Fibroblast of skin of scalp (primary cell): ENCODE measurements around the gene NCOA5.

ENCODE experiments used
- DNase-seq: peaks from one replicate; pipeline ENCODE4 v3.0.0-alpha.2; 2013

NCOA5 gene

DNA sequence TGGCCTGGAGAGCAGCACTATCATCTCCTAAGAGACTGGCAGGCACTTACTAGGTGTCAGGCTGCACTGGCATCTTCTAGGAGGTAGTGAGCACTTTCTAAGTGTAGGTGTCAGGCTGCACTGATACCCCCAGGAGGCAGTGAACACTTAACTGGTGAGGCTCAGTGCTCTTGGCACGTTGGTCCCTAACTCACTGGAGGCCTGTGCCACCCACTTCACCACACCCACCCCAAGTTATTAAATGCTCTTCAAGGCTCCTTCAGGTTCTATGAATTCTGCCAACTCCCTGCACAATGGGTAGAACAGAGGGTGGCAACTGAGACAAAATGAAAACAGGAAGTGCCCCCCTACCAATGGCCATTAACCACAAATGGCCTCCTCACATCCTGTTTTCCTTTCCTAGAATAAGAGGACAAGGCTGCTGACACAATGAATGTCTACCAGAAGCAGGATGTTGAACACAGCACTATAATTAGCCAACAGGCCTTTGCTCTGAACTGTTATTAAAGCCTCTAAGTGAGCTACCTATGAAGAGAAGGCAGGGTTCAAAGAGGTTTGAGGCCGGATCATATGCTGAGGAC is 29.4 kb downstream of the NCOA5 start:
- DNase-seq: no peak

DNA sequence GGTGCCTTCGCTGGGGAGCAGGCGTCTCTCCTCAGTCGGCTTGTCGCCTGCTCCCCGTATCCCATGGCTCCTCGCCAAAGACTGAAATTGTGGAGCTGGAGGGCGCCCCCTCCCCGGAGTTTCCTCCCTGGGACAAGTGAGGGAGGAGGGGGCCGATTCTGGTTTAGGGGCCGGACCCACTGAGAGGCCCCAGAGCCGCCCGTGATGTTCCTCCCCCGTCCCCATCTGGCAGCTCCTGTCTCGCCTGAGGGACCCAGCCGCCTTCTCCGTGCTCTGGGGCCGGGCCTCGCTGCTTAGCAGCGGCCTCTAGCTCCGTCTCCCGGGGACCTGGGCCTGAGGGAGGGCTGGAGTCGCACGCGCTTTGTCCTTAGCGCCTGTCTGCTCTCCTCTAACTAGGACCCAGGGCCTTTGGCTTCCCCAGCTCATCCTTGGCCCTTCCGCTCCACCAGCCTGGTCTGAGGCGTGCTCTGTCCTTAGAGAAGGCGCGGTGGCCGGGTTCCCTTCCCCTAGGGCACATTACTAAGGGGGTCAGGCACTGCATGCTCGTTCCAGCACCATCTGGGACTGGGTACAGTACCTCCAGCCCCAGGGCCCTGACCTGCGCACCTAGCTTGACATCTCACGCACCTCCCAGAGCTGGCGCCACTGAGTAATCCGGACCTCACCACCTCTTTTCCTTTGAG is 31.0 kb downstream of the NCOA5 start:
- DNase-seq: peak; percentile 4

DNA sequence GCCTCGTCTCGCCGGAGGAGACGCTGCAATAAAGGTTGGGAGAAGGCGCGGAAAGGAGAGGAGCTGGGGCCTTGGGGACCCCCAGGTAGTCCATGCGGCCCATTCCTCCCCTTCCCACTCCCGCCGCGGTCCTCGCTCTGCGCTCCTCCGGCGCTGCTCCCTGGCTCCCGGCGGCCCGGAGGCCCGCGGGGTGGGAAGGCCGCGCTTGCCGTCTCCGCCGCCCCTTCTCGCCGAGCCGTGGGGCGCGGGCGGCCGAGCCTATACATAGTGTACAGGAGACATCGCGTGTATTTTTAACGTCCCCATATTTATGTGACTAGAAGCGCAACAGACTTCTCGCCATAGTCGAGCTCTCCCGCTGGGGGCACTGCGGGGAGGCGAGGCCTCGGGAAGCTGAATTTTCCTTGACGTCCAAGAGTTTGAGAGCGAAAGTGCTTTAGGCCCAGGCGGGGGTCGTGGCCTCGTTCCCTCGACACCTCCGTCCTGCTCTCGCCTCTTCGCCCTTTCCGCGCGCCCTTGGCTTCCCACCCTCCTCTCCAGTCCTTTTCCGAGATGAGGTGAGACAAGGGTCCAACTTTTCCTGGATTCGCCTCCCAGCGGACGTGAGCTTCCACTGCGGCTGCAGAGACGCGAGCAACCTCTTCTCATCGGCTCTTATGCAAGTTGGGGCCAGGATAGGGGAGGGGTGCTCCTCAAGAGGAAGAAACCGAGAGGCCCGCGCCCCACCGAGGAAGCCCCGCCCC is 31.7 kb downstream of the NCOA5 start:
- peak; percentile 38 for DNase-seq

DNA sequence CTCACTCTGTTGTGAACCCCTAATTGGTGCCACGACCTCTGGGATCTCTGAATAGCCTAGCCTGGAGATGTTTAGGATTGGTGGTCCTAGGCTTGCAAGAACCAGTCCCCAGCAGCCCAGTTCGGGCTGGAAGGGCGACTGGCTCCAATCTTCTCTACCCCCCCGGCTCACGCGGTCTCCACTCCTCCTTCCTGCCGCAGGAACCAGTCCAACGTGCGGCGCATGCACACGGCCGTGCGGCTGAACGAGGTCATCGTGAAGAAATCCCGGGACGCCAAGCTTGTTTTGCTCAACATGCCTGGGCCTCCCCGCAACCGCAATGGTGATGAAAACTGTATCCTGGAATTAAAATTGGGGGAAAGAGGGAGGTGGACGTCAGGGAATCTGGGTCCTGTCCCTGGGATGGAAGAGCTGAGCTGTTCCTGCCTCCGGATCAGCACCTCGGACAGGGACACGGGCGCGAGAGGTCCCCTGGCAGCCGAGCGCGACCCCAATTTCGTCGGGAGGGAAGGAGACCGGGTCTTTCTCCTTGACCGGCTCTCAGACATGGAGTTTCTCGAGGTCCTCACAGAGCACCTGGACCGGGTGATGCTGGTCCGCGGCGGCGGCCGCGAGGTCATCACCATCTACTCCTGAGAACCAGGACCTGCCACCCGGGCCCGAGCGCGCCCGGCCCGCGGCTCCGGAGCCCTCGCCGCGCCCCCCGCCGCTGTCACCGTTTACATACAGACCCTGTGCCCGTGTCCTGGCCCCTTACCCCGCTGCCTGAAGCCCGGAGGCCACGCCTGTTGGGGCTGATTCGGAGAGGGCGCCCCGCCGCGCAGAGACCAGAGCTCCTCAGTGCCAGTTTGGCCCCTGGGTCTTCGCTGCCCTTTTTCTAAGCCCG is 32.5 kb downstream of the NCOA5 start:
- peak; percentile 60 for DNase-seq

DNA sequence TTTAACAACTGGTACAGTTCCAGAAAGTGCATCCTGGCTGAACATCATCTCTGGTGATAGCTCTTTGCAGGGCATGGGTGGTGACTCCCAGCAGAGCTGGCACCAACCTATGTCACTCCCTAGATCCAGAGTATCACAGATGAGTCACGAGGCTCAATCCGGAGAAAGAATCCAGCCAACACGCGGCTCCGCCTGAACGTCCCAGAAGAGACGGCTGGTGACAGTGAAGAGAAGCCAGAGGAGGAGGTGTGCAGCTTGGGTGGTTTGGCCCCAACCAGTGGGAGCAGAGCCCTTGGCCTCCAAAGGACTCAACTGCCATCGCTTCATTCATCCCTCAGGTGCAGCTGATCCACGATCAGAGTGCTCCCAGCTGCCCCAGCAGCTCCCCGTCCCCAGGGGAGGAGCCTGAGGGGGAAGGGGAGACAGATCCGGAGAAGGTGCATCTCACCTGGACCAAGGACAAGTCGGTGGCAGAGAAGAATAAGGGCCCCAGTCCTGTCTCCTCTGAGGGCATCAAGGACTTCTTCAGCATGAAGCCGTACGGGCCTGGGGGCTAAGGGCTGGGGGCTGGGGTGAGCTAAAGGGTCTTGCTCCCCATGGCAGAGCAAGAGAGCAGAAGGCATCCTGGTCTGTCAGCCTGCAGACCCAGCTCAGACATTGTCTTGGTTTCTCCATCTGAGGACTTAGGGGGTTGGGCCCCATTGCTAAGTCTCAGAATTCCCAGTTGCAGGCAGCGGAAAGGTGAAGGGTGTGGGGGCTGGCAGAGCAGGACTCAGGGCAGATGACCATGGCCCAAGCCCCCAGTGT is 33.5 kb downstream of the NCOA5 start:
- no peak for DNase-seq

DNA sequence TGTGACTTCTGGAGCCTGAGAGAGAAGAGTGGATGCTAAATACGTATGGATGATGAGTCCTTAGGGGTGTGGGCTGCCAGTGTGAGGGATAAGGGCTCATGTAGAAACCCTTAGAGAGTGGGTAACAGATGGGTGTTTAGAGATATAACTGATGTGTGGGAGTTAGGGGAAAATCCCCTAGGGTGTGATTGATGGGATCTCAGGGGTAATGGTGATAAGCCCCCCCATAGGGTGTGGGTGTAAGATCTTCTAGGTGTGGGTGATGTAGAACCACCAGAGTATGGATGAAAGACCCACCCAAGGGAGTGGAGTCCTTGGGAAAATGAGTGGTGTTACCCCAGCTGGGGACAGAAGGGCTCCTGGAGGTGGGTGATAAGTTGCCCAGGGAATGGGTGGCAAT is 34.5 kb downstream of the NCOA5 start:
- no peak for DNase-seq

DNA sequence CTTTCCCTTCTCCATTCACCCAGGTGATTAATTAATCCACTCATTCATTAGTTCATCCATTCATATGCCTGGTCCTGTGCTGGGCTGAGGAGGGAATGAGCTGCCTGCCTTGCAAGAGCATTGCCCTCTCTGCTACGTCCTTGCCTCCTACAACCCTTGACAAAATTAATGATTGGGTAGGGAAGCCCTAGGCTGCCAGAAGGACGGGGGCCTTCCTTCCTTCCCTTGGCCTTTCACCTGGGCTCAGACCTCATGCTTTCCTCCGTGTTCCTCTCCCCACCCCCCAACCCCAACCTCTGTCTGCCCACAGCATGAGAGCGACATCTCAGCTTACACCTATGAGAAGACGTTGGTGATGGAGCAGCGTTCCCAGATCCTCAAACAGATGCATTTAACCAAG is 35.2 kb downstream of the NCOA5 start:
- no peak for DNase-seq

DNA sequence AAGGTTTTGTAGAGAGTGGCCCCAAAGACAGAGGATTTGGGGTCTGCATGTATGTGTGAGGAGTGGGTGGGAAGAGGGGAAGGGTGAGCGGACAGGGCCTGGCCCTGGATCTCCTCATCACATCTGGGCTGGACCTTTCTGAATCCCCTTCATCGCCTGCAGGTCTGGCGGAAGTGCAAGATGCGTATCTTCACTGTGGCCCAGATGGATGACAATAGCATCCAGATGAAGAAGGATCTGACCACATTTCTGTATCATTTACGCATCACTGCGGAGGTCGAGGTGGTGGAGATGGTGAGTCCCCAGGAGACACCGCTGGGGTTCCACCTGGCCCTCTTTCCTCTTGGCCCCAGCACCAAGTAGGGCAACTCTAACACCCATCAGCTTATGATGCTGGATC is 36.3 kb downstream of the NCOA5 start:
- DNase-seq: no peak

DNA sequence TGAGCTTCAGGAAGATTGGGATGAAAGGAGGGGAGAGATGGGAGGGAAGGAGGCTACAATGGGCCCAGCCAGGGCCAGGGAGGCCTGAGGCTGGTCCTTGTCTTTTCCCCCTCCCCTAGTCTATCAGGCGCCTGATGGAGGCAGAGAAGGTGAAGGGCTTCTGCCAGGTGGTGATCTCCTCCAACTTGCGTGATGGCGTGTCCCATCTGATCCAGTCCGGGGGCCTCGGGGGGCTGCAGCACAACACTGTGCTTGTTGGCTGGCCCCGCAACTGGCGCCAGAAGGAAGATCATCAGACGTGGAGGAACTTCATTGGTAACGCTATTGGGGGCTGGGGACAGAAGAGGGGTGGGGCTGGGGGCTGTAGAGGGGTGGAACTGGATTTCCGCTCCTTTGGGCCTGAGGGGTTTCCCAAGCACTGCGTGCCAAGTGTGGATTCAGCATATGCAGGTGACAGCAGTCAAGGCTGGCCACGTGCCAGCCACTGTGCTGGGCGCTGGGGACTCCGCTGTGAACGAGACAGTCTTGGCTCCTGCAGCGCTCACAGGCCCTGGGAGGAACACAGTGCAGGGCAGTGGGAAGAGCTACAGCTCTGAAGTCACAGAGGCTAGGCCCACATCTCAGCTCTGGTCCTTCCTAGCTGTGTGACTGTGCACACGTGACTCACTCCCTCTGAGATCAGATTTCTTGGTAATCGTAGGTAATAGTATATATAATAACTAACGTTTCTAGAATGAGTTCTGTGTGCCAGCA is 38.0 kb downstream of the NCOA5 start:
- no peak for DNase-seq

DNA sequence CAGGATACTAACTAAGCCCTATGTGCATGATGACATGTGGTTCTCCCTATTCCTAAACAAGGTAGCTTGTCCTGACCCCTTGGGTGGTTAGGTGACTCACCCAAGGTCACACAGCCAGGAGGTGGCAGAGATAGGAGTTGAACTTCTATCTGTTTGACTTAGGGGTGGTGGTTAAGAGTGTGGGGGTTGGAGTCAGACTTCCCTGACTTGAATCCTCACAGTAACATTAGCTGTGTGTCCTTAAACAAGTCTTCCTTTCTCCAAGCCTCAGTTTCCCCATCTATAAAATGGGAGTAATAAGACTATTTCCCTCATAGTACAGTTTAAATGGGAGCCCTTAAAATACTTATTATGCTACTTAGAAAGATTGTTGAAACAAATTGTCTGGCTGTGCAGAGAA is 38.9 kb downstream of the NCOA5 start:
- no peak for DNase-seq

DNA sequence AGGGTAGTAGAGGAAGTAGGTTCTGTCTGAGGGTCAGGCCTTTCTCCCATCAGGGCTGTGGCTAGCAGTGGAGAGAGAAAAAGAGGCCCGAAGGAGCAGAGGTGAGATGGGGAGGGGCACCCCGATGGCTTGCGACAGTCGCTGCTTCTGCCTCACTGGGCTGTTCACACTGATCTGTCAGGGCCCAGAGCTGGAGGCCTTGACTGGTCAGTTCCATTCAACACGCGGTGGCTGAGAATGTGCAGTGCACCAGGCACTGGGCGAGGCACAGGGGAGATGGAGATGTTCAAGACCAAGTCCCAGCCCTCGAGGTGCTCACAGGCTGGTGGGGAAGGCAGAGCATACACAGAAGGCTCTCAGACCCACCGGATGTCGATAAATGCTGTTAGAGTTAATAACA is 39.3 kb downstream of the NCOA5 start:
- DNase-seq: no peak

DNA sequence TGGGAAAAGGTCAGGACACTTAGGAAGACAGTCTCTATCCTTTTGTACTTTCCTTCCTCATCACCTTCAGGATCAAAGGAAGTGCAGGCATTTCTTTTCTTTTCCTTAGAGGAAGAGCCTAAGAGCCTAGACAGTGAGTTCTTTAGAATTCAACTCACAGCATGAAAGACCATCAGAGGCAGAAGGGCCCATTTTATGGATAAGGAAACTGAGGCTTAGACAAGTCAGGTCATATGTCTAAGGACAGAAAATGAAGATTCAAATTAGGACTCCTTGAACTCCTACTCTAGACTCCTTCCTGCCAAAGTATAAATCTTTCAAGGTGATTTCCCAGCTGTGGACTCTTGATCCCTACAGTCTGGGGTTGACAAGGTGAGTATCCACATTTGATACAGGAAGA is 39.9 kb downstream of the NCOA5 start:
- DNase-seq: no peak

DNA sequence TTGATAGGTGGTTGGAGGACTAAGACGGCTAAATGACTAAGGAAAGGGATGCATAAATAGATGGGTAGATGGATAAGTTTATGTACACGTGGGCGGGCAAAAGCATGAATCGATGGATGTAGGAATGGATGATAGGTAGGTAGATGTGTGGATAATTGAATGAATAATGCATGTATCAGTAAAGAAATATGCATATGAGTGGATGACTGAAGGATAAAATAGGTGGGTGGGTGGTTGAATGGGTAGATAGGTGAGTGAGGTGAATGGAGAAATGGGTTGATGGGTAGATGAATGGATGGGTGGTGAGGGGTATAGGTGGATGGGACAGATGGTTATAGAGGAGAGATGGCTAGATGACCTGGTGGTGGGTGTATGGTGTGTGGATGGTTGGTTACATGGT is 40.6 kb downstream of the NCOA5 start:
- no peak for DNase-seq

DNA sequence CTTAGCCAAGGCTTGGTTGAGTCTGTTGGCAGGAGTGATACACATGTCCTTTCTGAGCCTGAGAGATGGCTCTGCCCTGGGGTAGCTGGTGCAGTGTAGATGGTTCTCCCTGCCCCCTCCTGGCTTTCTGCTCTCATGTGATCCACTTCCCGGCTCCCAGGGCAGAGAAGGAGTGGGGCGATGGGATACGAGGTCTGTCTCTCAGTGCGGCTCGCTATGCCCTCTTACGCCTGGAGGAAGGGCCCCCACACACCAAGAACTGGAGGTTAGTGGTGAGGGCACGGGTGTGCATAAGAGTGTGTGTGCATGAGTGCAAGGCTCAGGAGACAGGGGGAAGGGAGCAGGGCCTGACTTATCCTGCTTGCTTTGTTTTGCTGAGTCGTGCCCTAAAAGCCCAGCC is 41.9 kb downstream of the NCOA5 start:
- no peak for DNase-seq

DNA sequence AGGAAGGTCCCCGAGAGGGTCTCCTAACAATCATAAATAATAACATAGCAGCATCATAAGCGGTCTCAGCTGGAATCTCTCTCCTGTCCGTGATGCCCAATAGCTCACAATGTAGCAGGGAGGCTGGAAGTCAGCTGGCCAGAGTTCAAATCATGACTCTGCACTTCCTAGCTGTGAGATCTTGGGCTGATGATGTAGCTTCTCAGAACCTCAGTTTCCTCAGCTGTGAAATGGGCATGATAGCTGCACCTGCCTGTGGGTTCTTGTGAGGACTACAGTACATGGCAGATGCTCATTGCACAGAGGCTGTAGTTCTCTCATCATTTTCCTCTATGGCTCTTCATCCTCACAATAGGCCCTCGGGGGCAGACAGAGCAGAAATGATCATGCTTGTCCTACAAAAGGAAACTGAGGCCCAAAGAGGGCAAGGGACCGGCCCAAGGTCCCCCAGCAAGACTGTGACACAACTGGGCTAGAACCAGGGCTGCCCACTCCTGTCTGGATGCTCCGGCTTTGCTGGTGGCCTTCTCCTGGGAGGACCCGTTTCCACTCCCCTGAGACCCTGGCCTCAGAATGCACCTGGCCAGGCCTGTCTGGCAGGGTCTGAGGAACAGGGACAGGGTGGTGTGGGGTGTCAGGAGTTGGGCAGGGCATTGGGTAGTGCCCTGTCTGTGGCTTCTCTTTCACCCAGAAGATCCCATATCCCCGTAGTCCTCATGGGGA is 43.0 kb downstream of the NCOA5 start:
- no peak for DNase-seq

DNA sequence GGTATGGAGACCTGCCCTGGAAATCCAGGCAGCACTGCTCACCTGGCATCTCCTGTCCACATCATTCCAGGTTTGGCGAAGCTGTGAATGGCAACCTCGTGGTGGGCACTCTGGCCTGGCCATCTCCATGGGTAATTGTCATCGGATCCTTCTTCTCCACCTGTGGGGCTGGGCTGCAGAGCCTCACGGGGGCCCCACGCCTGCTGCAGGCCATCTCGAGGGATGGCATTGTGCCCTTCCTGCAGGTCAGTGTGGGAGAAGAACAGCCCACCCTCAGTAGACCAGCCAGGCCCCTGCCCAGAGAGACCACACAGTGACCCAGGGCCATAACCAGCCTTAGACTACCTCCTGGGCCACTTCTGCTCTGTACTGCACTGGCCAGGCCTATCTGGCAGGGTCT is 44.9 kb downstream of the NCOA5 start:
- no peak for DNase-seq

DNA sequence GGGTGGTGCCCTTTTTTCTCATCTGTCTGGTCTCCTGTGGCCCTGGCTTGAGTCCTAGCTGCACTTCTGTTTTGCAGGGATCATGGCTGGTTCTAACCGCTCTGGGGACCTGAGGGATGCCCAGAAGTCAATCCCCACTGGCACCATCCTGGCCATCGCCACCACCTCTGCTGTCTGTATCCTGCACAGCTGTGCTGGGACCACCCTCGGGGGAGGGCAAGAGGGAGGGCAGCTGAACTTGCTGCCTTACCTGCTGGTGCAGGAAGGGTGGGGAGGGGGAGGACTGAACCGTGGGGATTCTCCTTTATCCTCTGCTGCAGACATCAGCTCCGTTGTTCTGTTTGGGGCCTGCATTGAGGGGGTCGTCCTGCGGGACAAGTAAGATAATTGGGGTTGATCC is 46.2 kb downstream of the NCOA5 start:
- DNase-seq: no peak

DNA sequence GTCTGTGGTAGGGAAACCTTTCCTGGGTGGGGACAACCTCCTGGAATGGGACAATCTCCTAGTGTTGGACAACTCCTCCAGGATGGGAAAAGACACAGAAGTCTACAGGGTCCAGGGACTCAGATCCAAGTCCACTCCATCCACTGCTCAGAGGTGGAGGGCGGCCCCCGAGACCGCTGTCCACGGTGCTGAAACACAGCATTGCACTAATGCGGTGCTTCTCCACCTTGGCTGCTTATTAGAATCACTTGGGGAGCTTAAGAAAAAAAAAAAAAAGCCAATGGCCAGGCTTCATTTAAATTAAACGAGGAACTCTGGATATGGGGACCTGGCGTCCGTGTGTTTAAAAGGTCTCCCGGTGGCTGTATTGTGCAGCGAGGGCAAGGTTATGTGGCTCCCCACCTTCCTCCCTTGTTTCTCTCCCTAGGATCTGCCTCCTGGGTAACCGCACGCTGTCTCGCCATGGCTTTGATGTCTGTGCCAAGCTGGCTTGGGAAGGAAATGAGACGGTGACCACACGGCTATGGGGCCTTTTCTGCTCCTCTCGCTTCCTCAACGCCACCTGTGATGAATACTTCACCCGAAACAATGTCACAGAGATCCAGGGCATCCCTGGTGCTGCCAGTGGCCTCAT is 48.7 kb downstream of the NCOA5 start:
- peak; percentile 48 for DNase-seq

DNA sequence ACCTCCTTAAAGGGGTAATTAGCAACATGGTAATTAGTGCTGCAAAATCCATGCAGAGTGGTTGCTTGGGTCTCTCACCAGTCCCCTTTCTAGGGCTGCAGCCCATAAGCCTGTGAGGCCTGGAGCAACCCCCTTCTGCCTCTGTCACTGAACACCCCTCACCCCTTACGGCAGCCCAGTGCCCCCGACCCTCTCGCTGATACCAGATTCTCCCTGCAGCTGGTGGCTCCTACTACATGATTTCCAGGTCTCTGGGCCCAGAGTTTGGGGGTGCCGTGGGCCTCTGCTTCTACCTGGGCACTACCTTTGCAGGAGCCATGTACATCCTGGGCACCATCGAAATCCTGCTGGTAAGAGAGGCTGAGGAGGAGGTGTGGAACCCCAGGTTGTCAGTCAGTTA is 52.7 kb downstream of the NCOA5 start:
- no peak for DNase-seq

DNA sequence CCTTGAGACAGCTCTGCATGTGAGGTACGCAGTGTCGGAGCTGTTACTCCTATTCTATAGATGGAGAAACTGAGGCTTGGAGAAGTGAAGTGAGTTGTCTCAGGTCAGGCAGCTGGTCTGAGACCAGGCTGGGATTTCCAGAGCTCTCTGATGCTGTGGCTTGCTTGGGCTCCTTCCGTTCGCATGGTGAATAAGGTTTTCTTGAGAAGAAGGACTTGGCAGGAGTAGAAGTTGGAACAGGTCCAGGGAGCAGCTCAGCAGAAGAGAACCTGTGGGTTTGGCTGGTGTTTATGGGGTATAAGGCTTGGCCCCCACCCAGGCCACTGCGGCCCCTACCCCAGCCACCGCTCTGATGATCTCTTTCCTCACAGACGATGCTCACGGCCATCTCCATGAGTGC is 53.4 kb downstream of the NCOA5 start:
- DNase-seq: no peak
